NCI-H524 treated with DMSO at 0.1 percent for 48 hours (cell line): ENCODE data around the gene MRPS14.

Experiments used
- DNase-seq: peaks from one replicate; lab custom pipeline; 2025; lab: John Stamatoyannopoulos, UW

The MRPS14 gene

GRCh38 chr1:175019524-175019923, 3.7 kb downstream of the MRPS14 start:
- no peak for DNase-seq

- no peak for DNase-seq
Observed at GRCh38 chr1:175015243-175015642, 8.0 kb downstream of the MRPS14 start.

GRCh38 chr1:175013445-175013844, 9.8 kb downstream of the MRPS14 start:
- DNase-seq = no peak

- no peak for DNase-seq
Observed at GRCh38 chr1:175009532-175009931, 13.7 kb downstream of the MRPS14 start.

- no peak for DNase-seq
Observed at GRCh38 chr1:175005085-175005783, 18.0 kb downstream of the MRPS14 start.

GRCh38 chr1:175003521-175003920, 19.7 kb downstream of the MRPS14 start:
- no peak for DNase-seq

- DNase-seq = no peak
Observed at GRCh38 chr1:175002910-175003517, 20.2 kb downstream of the MRPS14 start.

GRCh38 chr1:175000697-175001187, 22.5 kb downstream of the MRPS14 start:
- DNase-seq = no peak

- DNase-seq = no peak
Observed at GRCh38 chr1:174999936-175000696, 23.1 kb downstream of the MRPS14 start, which contains the start of gene CACYBP. CACYBP (plus strand) TSS chr1:174999947; CDS start chr1:175000181, 234 bp downstream.

GRCh38 chr1:174999216-174999935, 23.8 kb downstream of the MRPS14 start:
- peak; percentile 84 for DNase-seq

- peak; percentile 41 for DNase-seq
Observed at GRCh38 chr1:174998569-174999215, 24.5 kb downstream of the MRPS14 start.

GRCh38 chr1:174997041-174997440, 26.2 kb downstream of the MRPS14 start:
- no peak for DNase-seq

GRCh38 chr1:174996476-174996875, 26.7 kb downstream of the MRPS14 start:
- DNase-seq = no peak

GRCh38 chr1:174995916-174996315, 27.3 kb downstream of the MRPS14 start:
- DNase-seq = no peak

- no peak for DNase-seq
Observed at GRCh38 chr1:174995121-174995520, 28.1 kb downstream of the MRPS14 start.

GRCh38 chr1:174991473-174991872, 31.8 kb downstream of the MRPS14 start:
- no peak for DNase-seq

- no peak for DNase-seq
Observed at GRCh38 chr1:174990382-174990999, 32.7 kb downstream of the MRPS14 start.

GRCh38 chr1:174989536-174990220, 33.5 kb downstream of the MRPS14 start:
- no peak for DNase-seq

GRCh38 chr1:174988986-174989385, 34.2 kb downstream of the MRPS14 start:
- no peak for DNase-seq

GRCh38 chr1:174988539-174988938, 34.7 kb downstream of the MRPS14 start:
- DNase-seq = no peak

GRCh38 chr1:174984952-174985351, 38.3 kb downstream of the MRPS14 start:
- DNase-seq = no peak
